GM23338 (cell line): ENCODE measurements around the gene STN1. TPM values are rescaled to one million over a fixed set of nuclear protein-coding genes. Genes with fewer than 3 reads are reported as not detected.

ENCODE experiments used
- ATAC-seq: fragments of 200-7000 bp; cut with Tn5 transposase; 3 replicates; pipeline ENCODE4 v1.9.1; 2020
- DNase-seq: peaks from one replicate; pipeline ENCODE4 v3.0.0-alpha.2; 2015; ENCODE audit warnings: low spot score
- H2AFZ ChIP-seq: fragments of 200-600 bp; sonication (generic); 2 replicates; pipeline ENCODE4 v1.8.0; 2016; ENCODE audit warnings: antibody characterized with exemption, mild to moderate bottlenecking, moderate library complexity
- H3F3A ChIP-seq: fragments of 200-600 bp; sonication (generic); replicated peaks from 2 replicates; pipeline ENCODE4 v1.8.0; 2017; ENCODE audit warnings: antibody characterized with exemption, mixed run types, low read depth
- H3K27ac ChIP-seq: fragments of 200-600 bp; sonication (generic); 2 replicates; pipeline ENCODE4 v1.6.1; 2016; ENCODE audit warnings: low read depth
- H3K27me3 ChIP-seq: fragments of 200-600 bp; sonication (generic); 2 replicates; pipeline ENCODE4 v1.8.0; 2016; ENCODE audit warnings: mild to moderate bottlenecking, mixed run types, moderate library complexity; ENCODE audit not compliant: insufficient read depth
- H3K36me3 ChIP-seq: fragments of 200-600 bp; sonication (generic); 2 replicates; pipeline ENCODE4 v1.8.0; 2016; ENCODE audit warnings: mild to moderate bottlenecking; ENCODE audit not compliant: insufficient read depth
- H3K4me1 ChIP-seq: fragments of 200-600 bp; sonication (generic); 2 replicates; pipeline ENCODE4 v1.8.0; 2016; ENCODE audit warnings: mild to moderate bottlenecking, moderate library complexity; ENCODE audit not compliant: insufficient read depth
- H3K4me2 ChIP-seq: fragments of 200-600 bp; sonication (generic); 2 replicates; pipeline ENCODE4 v1.7.1; 2017; ENCODE audit warnings: mixed run types
- H3K4me3 ChIP-seq: fragments of 200-600 bp; sonication (generic); 2 replicates; pipeline ENCODE4 v1.6.1; 2016; ENCODE audit warnings: mixed run types
- H3K79me2 ChIP-seq: fragments of 200-600 bp; sonication (generic); replicated peaks from 2 replicates; pipeline ENCODE4 v1.8.0; 2017; ENCODE audit warnings: mild to moderate bottlenecking; ENCODE audit not compliant: insufficient read depth
- H3K9me2 ChIP-seq: fragments of 200-600 bp; sonication (generic); 2 replicates; pipeline ENCODE4 v1.8.0; 2017; ENCODE audit not compliant: insufficient read depth
- H4K20me1 ChIP-seq: fragments of 200-600 bp; sonication (generic); replicated peaks from 2 replicates; pipeline ENCODE4 v1.8.0; 2017; ENCODE audit warnings: mild to moderate bottlenecking; ENCODE audit not compliant: insufficient read depth
- H3K27ac Mint-ChIP-seq: 2 replicates; pipeline ENCODE4 v1.8.0; 2020; ENCODE audit warnings: inconsistent platforms, mild to moderate bottlenecking, moderate library complexity, mixed read lengths
- H3K27me3 Mint-ChIP-seq: 3 replicates; pipeline ENCODE4 v1.8.0; 2022; ENCODE audit warnings: low read depth, mild to moderate bottlenecking, moderate library complexity, mixed read lengths, inconsistent platforms; ENCODE audit not compliant: insufficient read depth, poor library complexity
- H3K36me3 Mint-ChIP-seq: 3 replicates; pipeline ENCODE4 v1.8.0; 2021; ENCODE audit warnings: low read depth, mild to moderate bottlenecking, inconsistent platforms, moderate library complexity, mixed read lengths
- H3K4me1 Mint-ChIP-seq: 3 replicates; pipeline ENCODE4 v1.8.0; 2020; ENCODE audit warnings: mild to moderate bottlenecking, inconsistent platforms, mixed read lengths
- H3K4me3 Mint-ChIP-seq: 3 replicates; pipeline ENCODE4 v1.8.0; 2021; ENCODE audit warnings: moderate library complexity, mild to moderate bottlenecking, inconsistent platforms, mixed read lengths
- H3K9me3 Mint-ChIP-seq: 3 replicates; pipeline ENCODE4 v1.8.0; 2020; ENCODE audit warnings: moderate library complexity, mild to moderate bottlenecking, inconsistent platforms, mixed read lengths
- CREB1 ChIP-seq: fragments of 250-450 bp; sonication (Bioruptor Pico); IDR thresholded peaks from 2 replicates; pipeline ENCODE4 v1.5.0; 2020; ENCODE audit warnings: low read depth, mild to moderate bottlenecking, moderate library complexity
- EZH2 ChIP-seq: fragments of 200-600 bp; sonication (generic); IDR thresholded peaks from one replicate; pipeline ENCODE4 v1.8.0; 2017; ENCODE audit warnings: antibody characterized with exemption, mild to moderate bottlenecking, low read depth; ENCODE audit not compliant: unreplicated experiment
- EZH2phosphoT487 ChIP-seq: fragments of 200-600 bp; sonication (generic); IDR thresholded peaks from one replicate; pipeline ENCODE4 v1.8.1; 2018; ENCODE audit warnings: antibody characterized with exemption; ENCODE audit not compliant: unreplicated experiment
- JUNB ChIP-seq: IDR thresholded peaks from one replicate; pipeline ENCODE4 v1.6.1; 2016; ENCODE audit warnings: antibody characterized with exemption; ENCODE audit not compliant: unreplicated experiment
- NANOG ChIP-seq: IDR thresholded peaks from 2 replicates; pipeline ENCODE4 v1.6.1; 2016; ENCODE audit warnings: antibody characterized with exemption, borderline replicate concordance
- POLR2AphosphoS5 ChIP-seq: IDR thresholded peaks from 2 replicates; pipeline ENCODE4 v1.6.1; 2016; ENCODE audit warnings: antibody characterized with exemption, low read depth
- STAT1 ChIP-seq: IDR thresholded peaks from one replicate; pipeline ENCODE4 v1.6.1; 2016; ENCODE audit warnings: antibody characterized with exemption; ENCODE audit not compliant: unreplicated experiment
- ZNF114 ChIP-seq: fragments of 250-450 bp; sonication (Bioruptor Pico); IDR thresholded peaks from 2 replicates; pipeline ENCODE4 v1.5.0; 2020; ENCODE audit warnings: mild to moderate bottlenecking, moderate library complexity
- ZNF331 ChIP-seq: fragments of 250-450 bp; sonication (Bioruptor Pico); IDR thresholded peaks from 2 replicates; pipeline ENCODE4 v1.5.0; 2020; ENCODE audit warnings: low read depth, mild to moderate bottlenecking, moderate library complexity
- polyA plus RNA-seq: library from polyadenylated mRNA; unstranded; fragments of >200 nt; fragmentation: Nextera tagmentation; extraction: Ambion mirVana; gene quantifications from 2 replicates; pipeline ENCODE4 v1.2.1, GENCODE V29; 2016
- total RNA-seq: library from RNA; depleted of rRNA; stranded (reverse); fragments of >200 nt; shearing (Covaris generic); gene quantifications from 2 replicates; pipeline ENCODE4 v1.2.3, GENCODE V29; 2014
- TF ChIP-seq, protein P1 (sequence below): IDR thresholded peaks from 2 replicates; pipeline ENCODE4 v1.6.1; 2016; ENCODE audit warnings: antibody characterized with exemption
- TF ChIP-seq, protein P2 (sequence below), 2 experiments: fragments of 200-600 bp in 1 of 2; sonication (generic) in 1 of 2; conservative IDR thresholded peaks; 2 replicates each; pipeline versions ENCODE4 v1.5.1 to v1.6.1; 2016 to 2017; ENCODE audit warnings: antibody characterized with exemption in 2 of 2, low read depth in 2 of 2, mild to moderate bottlenecking in 2 of 2, moderate library complexity in 1 of 2
- TF ChIP-seq, protein P3 (sequence below): fragments of 250-450 bp; sonication (Bioruptor Pico); IDR thresholded peaks from 2 replicates; pipeline ENCODE4 v1.5.0; 2020; ENCODE audit warnings: mild to moderate bottlenecking, moderate library complexity
- TF ChIP-seq, protein P4 (sequence below): IDR thresholded peaks from one replicate; pipeline ENCODE4 v1.6.1; 2018; ENCODE audit warnings: antibody characterized with exemption; ENCODE audit not compliant: unreplicated experiment

The STN1 gene
- total and polyA plus RNA-seq, 2 experiments from 2014 or later, result 7.2 to 11.3 TPM

DNA sequence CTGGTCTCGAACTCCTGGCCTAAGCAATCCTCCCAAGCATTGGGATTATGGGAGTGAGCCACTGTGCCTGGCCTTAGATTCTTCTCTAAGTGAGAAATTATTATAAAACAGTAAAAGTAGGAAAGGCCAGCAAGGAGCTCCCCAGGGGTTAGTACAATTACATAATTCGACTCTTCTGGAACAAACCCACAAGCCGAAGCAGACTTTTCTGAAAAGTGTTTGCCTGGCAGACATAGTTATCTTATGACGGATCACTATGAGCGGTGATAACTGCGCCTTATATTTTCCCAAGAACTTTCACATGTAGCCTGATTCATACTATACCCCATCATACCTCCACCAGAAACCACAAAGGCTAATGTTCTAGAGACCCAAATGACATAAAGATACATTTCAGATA, 32.4 kb downstream of the STN1 start:
- no peaks in the 10 kb centered on the region for H3K4me1 ChIP-seq
- no peak overlapping the region for H3K4me2 ChIP-seq
- no peaks in the 10 kb centered on the region for H3K36me3 Mint-ChIP-seq
- DNase-seq (no peak), ATAC-seq (no peak)
- no peaks in the 10 kb centered on the region for H3F3A ChIP-seq
- peaks cover 9% of the 10 kb centered on the region for H3K27me3 Mint-ChIP-seq
- no peaks in the 10 kb centered on the region for H3K9me3 Mint-ChIP-seq
- no peaks in the 10 kb centered on the region for H4K20me1 ChIP-seq
- H3K27me3 ChIP-seq, result no peaks in the 10 kb centered on the region
- TF ChIP-seq EZH2, result no peak
- TF ChIP-seq, protein P1, sequence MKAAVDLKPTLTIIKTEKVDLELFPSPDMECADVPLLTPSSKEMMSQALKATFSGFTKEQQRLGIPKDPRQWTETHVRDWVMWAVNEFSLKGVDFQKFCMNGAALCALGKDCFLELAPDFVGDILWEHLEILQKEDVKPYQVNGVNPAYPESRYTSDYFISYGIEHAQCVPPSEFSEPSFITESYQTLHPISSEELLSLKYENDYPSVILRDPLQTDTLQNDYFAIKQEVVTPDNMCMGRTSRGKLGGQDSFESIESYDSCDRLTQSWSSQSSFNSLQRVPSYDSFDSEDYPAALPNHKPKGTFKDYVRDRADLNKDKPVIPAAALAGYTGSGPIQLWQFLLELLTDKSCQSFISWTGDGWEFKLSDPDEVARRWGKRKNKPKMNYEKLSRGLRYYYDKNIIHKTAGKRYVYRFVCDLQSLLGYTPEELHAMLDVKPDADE, result no peak
- no peak for TF ChIP-seq ZNF331
- TF ChIP-seq EZH2phosphoT487, result no peak
- no peak for TF ChIP-seq CREB1 (CRISPR knock-in tag)
- TF ChIP-seq, protein P2, sequence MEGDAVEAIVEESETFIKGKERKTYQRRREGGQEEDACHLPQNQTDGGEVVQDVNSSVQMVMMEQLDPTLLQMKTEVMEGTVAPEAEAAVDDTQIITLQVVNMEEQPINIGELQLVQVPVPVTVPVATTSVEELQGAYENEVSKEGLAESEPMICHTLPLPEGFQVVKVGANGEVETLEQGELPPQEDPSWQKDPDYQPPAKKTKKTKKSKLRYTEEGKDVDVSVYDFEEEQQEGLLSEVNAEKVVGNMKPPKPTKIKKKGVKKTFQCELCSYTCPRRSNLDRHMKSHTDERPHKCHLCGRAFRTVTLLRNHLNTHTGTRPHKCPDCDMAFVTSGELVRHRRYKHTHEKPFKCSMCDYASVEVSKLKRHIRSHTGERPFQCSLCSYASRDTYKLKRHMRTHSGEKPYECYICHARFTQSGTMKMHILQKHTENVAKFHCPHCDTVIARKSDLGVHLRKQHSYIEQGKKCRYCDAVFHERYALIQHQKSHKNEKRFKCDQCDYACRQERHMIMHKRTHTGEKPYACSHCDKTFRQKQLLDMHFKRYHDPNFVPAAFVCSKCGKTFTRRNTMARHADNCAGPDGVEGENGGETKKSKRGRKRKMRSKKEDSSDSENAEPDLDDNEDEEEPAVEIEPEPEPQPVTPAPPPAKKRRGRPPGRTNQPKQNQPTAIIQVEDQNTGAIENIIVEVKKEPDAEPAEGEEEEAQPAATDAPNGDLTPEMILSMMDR (conservative IDR thresholded peaks at IDR 0.05; ENCODE audit: low read depth in 2 of 2), result no peak
- TF ChIP-seq POLR2AphosphoS5, result no peak
- no peak for TF ChIP-seq NANOG
- TF ChIP-seq JUNB, result no peak
- TF ChIP-seq, protein P3, sequence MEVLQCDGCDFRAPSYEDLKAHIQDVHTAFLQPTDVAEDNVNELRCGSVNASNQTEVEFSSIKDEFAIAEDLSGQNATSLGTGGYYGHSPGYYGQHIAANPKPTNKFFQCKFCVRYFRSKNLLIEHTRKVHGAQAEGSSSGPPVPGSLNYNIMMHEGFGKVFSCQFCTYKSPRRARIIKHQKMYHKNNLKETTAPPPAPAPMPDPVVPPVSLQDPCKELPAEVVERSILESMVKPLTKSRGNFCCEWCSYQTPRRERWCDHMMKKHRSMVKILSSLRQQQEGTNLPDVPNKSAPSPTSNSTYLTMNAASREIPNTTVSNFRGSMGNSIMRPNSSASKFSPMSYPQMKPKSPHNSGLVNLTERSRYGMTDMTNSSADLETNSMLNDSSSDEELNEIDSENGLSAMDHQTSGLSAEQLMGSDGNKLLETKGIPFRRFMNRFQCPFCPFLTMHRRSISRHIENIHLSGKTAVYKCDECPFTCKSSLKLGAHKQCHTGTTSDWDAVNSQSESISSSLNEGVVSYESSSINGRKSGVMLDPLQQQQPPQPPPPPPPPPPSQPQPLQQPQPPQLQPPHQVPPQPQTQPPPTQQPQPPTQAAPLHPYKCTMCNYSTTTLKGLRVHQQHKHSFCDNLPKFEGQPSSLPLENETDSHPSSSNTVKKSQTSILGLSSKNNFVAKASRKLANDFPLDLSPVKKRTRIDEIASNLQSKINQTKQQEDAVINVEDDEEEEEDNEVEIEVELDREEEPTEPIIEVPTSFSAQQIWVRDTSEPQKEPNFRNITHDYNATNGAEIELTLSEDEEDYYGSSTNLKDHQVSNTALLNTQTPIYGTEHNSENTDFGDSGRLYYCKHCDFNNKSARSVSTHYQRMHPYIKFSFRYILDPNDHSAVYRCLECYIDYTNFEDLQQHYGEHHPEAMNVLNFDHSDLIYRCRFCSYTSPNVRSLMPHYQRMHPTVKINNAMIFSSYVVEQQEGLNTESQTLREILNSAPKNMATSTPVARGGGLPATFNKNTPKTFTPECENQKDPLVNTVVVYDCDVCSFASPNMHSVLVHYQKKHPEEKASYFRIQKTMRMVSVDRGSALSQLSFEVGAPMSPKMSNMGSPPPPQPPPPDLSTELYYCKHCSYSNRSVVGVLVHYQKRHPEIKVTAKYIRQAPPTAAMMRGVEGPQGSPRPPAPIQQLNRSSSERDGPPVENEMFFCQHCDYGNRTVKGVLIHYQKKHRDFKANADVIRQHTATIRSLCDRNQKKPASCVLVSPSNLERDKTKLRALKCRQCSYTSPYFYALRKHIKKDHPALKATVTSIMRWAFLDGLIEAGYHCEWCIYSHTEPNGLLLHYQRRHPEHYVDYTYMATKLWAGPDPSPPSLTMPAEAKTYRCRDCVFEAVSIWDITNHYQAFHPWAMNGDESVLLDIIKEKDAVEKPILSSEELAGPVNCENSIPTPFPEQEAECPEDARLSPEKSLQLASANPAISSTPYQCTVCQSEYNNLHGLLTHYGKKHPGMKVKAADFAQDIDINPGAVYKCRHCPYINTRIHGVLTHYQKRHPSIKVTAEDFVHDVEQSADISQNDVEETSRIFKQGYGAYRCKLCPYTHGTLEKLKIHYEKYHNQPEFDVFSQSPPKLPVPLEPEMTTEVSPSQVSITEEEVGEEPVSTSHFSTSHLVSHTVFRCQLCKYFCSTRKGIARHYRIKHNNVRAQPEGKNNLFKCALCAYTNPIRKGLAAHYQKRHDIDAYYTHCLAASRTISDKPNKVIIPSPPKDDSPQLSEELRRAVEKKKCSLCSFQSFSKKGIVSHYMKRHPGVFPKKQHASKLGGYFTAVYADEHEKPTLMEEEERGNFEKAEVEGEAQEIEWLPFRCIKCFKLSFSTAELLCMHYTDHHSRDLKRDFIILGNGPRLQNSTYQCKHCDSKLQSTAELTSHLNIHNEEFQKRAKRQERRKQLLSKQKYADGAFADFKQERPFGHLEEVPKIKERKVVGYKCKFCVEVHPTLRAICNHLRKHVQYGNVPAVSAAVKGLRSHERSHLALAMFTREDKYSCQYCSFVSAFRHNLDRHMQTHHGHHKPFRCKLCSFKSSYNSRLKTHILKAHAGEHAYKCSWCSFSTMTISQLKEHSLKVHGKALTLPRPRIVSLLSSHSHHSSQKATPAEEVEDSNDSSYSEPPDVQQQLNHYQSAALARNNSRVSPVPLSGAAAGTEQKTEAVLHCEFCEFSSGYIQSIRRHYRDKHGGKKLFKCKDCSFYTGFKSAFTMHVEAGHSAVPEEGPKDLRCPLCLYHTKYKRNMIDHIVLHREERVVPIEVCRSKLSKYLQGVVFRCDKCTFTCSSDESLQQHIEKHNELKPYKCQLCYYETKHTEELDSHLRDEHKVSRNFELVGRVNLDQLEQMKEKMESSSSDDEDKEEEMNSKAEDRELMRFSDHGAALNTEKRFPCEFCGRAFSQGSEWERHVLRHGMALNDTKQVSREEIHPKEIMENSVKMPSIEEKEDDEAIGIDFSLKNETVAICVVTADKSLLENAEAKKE (CRISPR knock-in tag), result no peak
- TF ChIP-seq, protein P4, sequence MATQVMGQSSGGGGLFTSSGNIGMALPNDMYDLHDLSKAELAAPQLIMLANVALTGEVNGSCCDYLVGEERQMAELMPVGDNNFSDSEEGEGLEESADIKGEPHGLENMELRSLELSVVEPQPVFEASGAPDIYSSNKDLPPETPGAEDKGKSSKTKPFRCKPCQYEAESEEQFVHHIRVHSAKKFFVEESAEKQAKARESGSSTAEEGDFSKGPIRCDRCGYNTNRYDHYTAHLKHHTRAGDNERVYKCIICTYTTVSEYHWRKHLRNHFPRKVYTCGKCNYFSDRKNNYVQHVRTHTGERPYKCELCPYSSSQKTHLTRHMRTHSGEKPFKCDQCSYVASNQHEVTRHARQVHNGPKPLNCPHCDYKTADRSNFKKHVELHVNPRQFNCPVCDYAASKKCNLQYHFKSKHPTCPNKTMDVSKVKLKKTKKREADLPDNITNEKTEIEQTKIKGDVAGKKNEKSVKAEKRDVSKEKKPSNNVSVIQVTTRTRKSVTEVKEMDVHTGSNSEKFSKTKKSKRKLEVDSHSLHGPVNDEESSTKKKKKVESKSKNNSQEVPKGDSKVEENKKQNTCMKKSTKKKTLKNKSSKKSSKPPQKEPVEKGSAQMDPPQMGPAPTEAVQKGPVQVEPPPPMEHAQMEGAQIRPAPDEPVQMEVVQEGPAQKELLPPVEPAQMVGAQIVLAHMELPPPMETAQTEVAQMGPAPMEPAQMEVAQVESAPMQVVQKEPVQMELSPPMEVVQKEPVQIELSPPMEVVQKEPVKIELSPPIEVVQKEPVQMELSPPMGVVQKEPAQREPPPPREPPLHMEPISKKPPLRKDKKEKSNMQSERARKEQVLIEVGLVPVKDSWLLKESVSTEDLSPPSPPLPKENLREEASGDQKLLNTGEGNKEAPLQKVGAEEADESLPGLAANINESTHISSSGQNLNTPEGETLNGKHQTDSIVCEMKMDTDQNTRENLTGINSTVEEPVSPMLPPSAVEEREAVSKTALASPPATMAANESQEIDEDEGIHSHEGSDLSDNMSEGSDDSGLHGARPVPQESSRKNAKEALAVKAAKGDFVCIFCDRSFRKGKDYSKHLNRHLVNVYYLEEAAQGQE, result no peak
- no peak for TF ChIP-seq ZNF114 (CRISPR knock-in tag)
- no peak for TF ChIP-seq STAT1
- peaks cover 5% of the 10 kb centered on the region for H3K4me1 Mint-ChIP-seq
- no peaks in the 10 kb centered on the region for H3K36me3 ChIP-seq
- H3K27ac Mint-ChIP-seq, result no peak overlapping the region
- H2AFZ ChIP-seq, result no peak overlapping the region
- no peaks in the 10 kb centered on the region for H3K79me2 ChIP-seq
- H3K4me3 ChIP-seq, result no peak overlapping the region
- H3K4me3 Mint-ChIP-seq, result no peak overlapping the region
- no peak overlapping the region for H3K27ac ChIP-seq
- H3K9me2 ChIP-seq, result no peaks in the 10 kb centered on the region
